Stomach (tissue), 9 donors: ENCODE data around the gene COL4A2. TPM values are rescaled to one million over a fixed set of nuclear protein-coding genes. Genes with fewer than 3 reads are reported as not detected.

ENCODE experiments used
- DNase-seq, 2 donors: peaks; one replicate each; pipeline versions ENCODE4 v3.0.0 to v3.0.0-alpha.2; 2013 to 2019
- H3K27ac ChIP-seq, 5 donors: fragments of 200-600 bp in 4 of 5; sonication (generic) in 4 of 5; one replicate each; pipeline ENCODE4 v1.5.1; 2013 to 2019; ENCODE audit warnings: mild to moderate bottlenecking in 1 of 5, moderate library complexity in 1 of 5
- H3K27me3 ChIP-seq, 3 donors: fragments of 200-600 bp; sonication (generic); one replicate each; pipeline ENCODE4 v1.5.1; 2017 to 2019; ENCODE audit warnings: mixed run types in 1 of 3
- H3K36me3 ChIP-seq, 4 donors: fragments of 200-600 bp; sonication (generic); 1 replicate in 3 of 4; 2 replicates in 1 of 4; pipeline ENCODE4 v1.5.1; 2016 to 2019
- H3K4me1 ChIP-seq, 4 donors: fragments of 200-600 bp; sonication (generic); one replicate each; pipeline ENCODE4 v1.5.1; 2016 to 2019
- H3K4me3 ChIP-seq, 4 donors: fragments of 200-600 bp; sonication (generic) in 3 of 4; one replicate each; pipeline ENCODE4 v1.5.1; 2016 to 2019; ENCODE audit warnings: mild to moderate bottlenecking in 1 of 4
- H3K9me3 ChIP-seq, 4 donors: fragments of 200-600 bp; sonication (generic); one replicate each; pipeline ENCODE4 v1.5.1; 2016 to 2019
- CTCF ChIP-seq, 7 experiments: fragments of 450-650 bp in 4 of 7; fragments of 200-600 bp in 3 of 7; sonication (generic) in 3 of 7; IDR thresholded peaks; one replicate each; pipeline ENCODE4 v1.5.1; 2016 to 2019; ENCODE audit warnings: antibody characterized with exemption in 7 of 7, control low read depth in 2 of 7, mild to moderate bottlenecking in 1 of 7
- EP300 ChIP-seq: sonication (generic); formaldehyde crosslinking; IDR thresholded peaks from one replicate; pipeline ENCODE4 v1.6.1; 2017; ENCODE audit warnings: antibody characterized with exemption
- POLR2A ChIP-seq, 4 donors: fragments of 450-650 bp; IDR thresholded peaks; one replicate each; pipeline ENCODE4 v1.6.1; 2016; ENCODE audit warnings: antibody characterized with exemption in 4 of 4, control low read depth in 2 of 4, mild to moderate bottlenecking in 1 of 4, moderate library complexity in 1 of 4
- POLR2AphosphoS5 ChIP-seq, 3 donors: sonication (generic); formaldehyde crosslinking; IDR thresholded peaks; one replicate each; pipeline ENCODE4 v1.6.1; 2016; ENCODE audit warnings: antibody characterized with exemption in 3 of 3
- WGBS, 5 donors: extraction: QIAGEN DNeasy Blood & Tissue Kit in 3 of 5; methylation state at CpG; one replicate each; pipeline versions ENCODE4 v1.1.5 to v1.1.7; 2013 to 2018; 5-methylcytosine and 5-hydroxymethylcytosine counted together
- intact Hi-C: fragments of 100-400 bp; cut with DNase I; formaldehyde crosslinking; loops from one replicate; pipeline ENCODE4 v1.15.1; 2023; ENCODE audit warnings: low total_unique reads
- polyA plus RNA-seq, 3 donors: library from polyadenylated mRNA; stranded (reverse); fragments of 200-250 nt; gene quantifications; one replicate each; pipeline ENCODE4 v1.2.3, GENCODE V29; 2013
- total RNA-seq, 5 donors: library from RNA; depleted of rRNA; stranded (reverse); fragments of >200 nt; gene quantifications; one replicate each; pipeline versions ENCODE4 v1.1.0 to v1.2.3, GENCODE V29; 2014 to 2016
- donor health status: healthy with polysubstance abuse.
- donor health status: Bipolar disorder and iron deficiency.
- donor health status: healthy.

The COL4A2 gene
- total and polyA plus RNA-seq, 8 donors: 24.0 to 531 (median 214) TPM

- TF ChIP-seq EP300 (no peak), CTCF (IDR thresholded peaks at IDR 0.05) (no peak), POLR2AphosphoS5 (IDR thresholded peaks at IDR 0.05) (no peak), POLR2A (IDR thresholded peaks at IDR 0.05) (no peak)
- peaks cover 0 to 59% (median 32%) of the 10 kb centered on the region in 4 donors for H3K4me1 ChIP-seq
- 77 to 86% (median 83%) methylated on average over 14 of the region's 14 CpGs for WGBS, 5 donors
- intact Hi-C loops: no loop called here
- no peaks in the 10 kb centered on the region for H3K9me3 ChIP-seq
- H3K27ac ChIP-seq: peak overlapping the region in 1 of 5 donors; percentile 47
- DNase-seq: no peak
- no peak overlapping the region for H3K4me3 ChIP-seq
- peaks cover 0 to 4% (median 0%) of the 10 kb centered on the region in 4 donors for H3K36me3 ChIP-seq
- H3K27me3 ChIP-seq: peaks cover 0 to 4% (median 0%) of the 10 kb centered on the region in 3 donors
Observed at GRCh38 chr13:110269509-110270185, 37.4 kb upstream of the COL4A2 start.

DNA sequence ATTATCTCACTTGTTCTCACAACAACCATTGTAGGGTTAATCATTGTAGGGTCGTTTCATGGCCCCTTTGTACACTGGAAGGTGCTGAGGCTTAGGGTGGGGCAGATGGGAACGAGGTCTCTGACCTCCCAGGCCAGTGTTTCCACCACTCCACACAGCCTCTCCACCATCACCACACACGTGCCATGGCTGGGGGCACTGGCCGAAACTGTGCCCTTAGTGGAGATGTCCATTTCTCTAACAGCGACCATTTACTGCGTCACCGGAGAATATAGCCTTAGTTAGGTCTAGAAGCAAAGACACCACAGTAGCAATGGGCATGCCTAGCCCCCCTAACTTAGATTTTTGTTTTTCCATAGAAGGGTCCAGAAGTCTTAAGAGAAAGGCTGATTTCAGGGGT lies 36.6 kb upstream of the COL4A2 start:
- Histone ChIP-seq H3K4me3 (no peak overlapping the region), H3K36me3 (peaks cover 0 to 4% (median 0%) of the 10 kb centered on the region in 4 donors), H3K27ac (peak overlapping the region in 1 of 5 donors; percentile 19), H3K4me1 (peaks cover 0 to 57% (median 27%) of the 10 kb centered on the region in 4 donors), H3K9me3 (no peaks in the 10 kb centered on the region), H3K27me3 (peaks cover 0 to 4% (median 0%) of the 10 kb centered on the region in 3 donors)
- 71 to 78% (median 72%) methylated on average over 7 of the region's 7 CpGs for WGBS, 5 donors
- TF ChIP-seq POLR2A (IDR thresholded peaks at IDR 0.05): no peak
- TF ChIP-seq POLR2AphosphoS5 (IDR thresholded peaks at IDR 0.05): no peak
- TF ChIP-seq CTCF (IDR thresholded peaks at IDR 0.05): no peak
- no peak for TF ChIP-seq EP300
- no peak for DNase-seq
- intact Hi-C loops: no loop called here

DNA sequence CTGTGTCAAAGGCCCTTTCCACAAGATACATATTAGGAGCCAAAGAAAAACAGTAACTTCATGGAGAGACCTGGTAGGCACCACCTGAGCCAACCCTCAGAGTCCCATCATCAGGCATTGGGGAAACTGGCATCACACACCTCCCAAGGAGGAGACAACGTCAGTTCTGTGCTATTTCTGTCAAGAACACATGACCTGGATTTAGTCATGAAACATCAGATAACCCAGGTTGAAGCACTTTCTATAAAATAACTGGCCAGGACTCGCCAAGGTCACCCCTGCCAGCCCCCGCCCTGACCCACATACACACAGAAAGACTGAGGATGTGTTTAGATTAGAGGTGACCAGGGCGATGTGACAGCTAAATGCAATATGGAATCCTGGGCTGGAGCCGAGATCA lies 35.8 kb upstream of the COL4A2 start:
- Histone ChIP-seq H3K36me3 (peaks cover 0 to 4% (median 0%) of the 10 kb centered on the region in 4 donors), H3K4me3 (no peak overlapping the region), H3K4me1 (peaks cover 0 to 59% (median 26%) of the 10 kb centered on the region in 4 donors), H3K27me3 (peaks cover 0 to 4% (median 0%) of the 10 kb centered on the region in 3 donors), H3K27ac (peak overlapping the region in 1 of 5 donors; percentile 19), H3K9me3 (no peaks in the 10 kb centered on the region)
- WGBS, 5 donors: 63 to 86% (median 77%) methylated on average over 5 of the region's 5 CpGs
- DNase-seq: no peak
- intact Hi-C loops: no loop called here
- TF ChIP-seq EP300: no peak
- TF ChIP-seq POLR2AphosphoS5 (IDR thresholded peaks at IDR 0.05): no peak
- TF ChIP-seq POLR2A (IDR thresholded peaks at IDR 0.05): no peak
- no peak for TF ChIP-seq CTCF (IDR thresholded peaks at IDR 0.05)

- WGBS, 5 donors: 71 to 87% (median 82%) methylated on average over 5 of the region's 5 CpGs
- no peak overlapping the region for H3K27ac ChIP-seq
- no peaks in the 10 kb centered on the region for H3K9me3 ChIP-seq
- no peak for DNase-seq
- no peak for TF ChIP-seq CTCF (IDR thresholded peaks at IDR 0.05)
- TF ChIP-seq POLR2A (IDR thresholded peaks at IDR 0.05): no peak
- no peak for TF ChIP-seq EP300
- no peak for TF ChIP-seq POLR2AphosphoS5 (IDR thresholded peaks at IDR 0.05)
- intact Hi-C loops: no loop called here
- no peaks in the 10 kb centered on the region for H3K27me3 ChIP-seq
- no peak overlapping the region for H3K4me3 ChIP-seq
- H3K4me1 ChIP-seq: peaks cover 0 to 59% (median 26%) of the 10 kb centered on the region in 4 donors
- H3K36me3 ChIP-seq: peaks cover 0 to 4% (median 0%) of the 10 kb centered on the region in 4 donors
Observed at GRCh38 chr13:110272227-110272626, 34.9 kb upstream of the COL4A2 start.
